Activated CD8-positive, alpha-beta T cell treated with anti-CD3 and anti-CD28 coated beads for 36 hours (primary cell): Measurements from ENCODE around the gene ZNF492. TPM values are rescaled to one million over a fixed set of nuclear protein-coding genes. Genes with fewer than 3 reads are reported as not detected.

Experiments
- ATAC-seq: fragments of 200-7000 bp; cut with Tn5 transposase; one replicate; pipeline ENCODE4 v1.10.0; 2021; ENCODE audit warnings: mild to moderate bottlenecking, moderate library complexity
- CTCF ChIA-PET: fragments of 350-600 bp; sonication (Branson Sonifier 250); formaldehyde crosslinking; loops from one replicate; lab custom pipeline; 2021; ENCODE audit warnings: antibody characterized with exemption; lab: Charles Lee
- POLR2A ChIA-PET: fragments of 350-600 bp; sonication (Branson Sonifier 250); formaldehyde crosslinking; loops from one replicate; lab custom pipeline; 2021; ENCODE audit warnings: antibody characterized with exemption; lab: Charles Lee
- DNase-seq: peaks from one replicate; pipeline ENCODE4 v3.0.0-alpha.2; 2020
- H3K27ac Mint-ChIP-seq: one replicate; pipeline ENCODE4 v1.8.0; 2021; ENCODE audit warnings: mild to moderate bottlenecking, mixed read lengths
- H3K27me3 Mint-ChIP-seq: one replicate; pipeline ENCODE4 v1.8.0; 2021; ENCODE audit warnings: mixed read lengths
- H3K36me3 Mint-ChIP-seq: one replicate; pipeline ENCODE4 v1.8.0; 2021; ENCODE audit warnings: low read depth, mixed read lengths
- H3K4me1 Mint-ChIP-seq: one replicate; pipeline ENCODE4 v1.8.0; 2021; ENCODE audit warnings: low read depth, mixed read lengths
- H3K4me3 Mint-ChIP-seq: one replicate; pipeline ENCODE4 v1.8.0; 2021; ENCODE audit warnings: mild to moderate bottlenecking, moderate library complexity, mixed read lengths
- H3K9me3 Mint-ChIP-seq: one replicate; pipeline ENCODE4 v1.8.0; 2021; ENCODE audit warnings: mixed read lengths
- CTCF ChIP-seq: fragments of 200-600 bp; IDR thresholded peaks from one replicate; pipeline ENCODE4 v1.8.0; 2022; ENCODE audit warnings: antibody characterized with exemption, mild to moderate bottlenecking
- intact Hi-C: fragments of 100-400 bp; cut with micrococcal nuclease; formaldehyde crosslinking; loops from one replicate; pipeline ENCODE4 v1.10.0; 2022
- total RNA-seq, 2 experiments: library from RNA; stranded (reverse); gene quantifications; one replicate each; pipeline ENCODE4 v1.2.3, GENCODE V29; 2021

The ZNF492 gene
- total RNA-seq, 2 experiments from 2014 or later = 1.9 to 2.1 TPM

DNA sequence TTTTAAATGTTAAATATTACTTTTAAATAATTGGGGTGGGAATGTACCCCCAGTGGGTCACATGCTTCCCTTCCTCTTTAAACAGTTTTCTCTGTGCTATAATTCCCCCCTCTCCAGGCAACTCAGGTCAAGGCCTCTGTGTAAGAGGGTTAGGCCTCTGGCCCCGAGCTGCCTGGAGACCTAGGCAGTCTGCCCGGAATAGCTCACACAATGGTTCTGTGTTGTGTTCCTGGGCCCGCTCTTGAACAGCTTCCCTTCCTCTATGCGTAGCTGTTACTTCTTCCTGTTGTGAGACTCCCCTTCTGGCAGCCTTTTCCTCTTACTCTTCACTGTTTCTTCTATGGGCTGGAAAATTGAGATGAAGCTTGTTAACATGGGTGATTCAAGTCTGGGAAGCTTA lies 14.8 kb upstream of the ZNF492 start:
- ATAC-seq = no peak
- TF ChIP-seq CTCF = no peak
- intact Hi-C loops = no loop called here
- Mint-ChIP-seq H3K4me1 (no peaks in the 10 kb centered on the region), H3K4me3 (no peak overlapping the region), H3K27ac (no peak overlapping the region), H3K27me3 (peaks cover 7% of the 10 kb centered on the region), H3K9me3 (peaks cover 7% of the 10 kb centered on the region), H3K36me3 (no peaks in the 10 kb centered on the region)
- POLR2A ChIA-PET = no interaction called here
- CTCF ChIA-PET = no interaction called here
- no peak for DNase-seq

- peaks cover 7% of the 10 kb centered on the region for H3K9me3 Mint-ChIP-seq
- H3K4me1 Mint-ChIP-seq = no peaks in the 10 kb centered on the region
- no peak overlapping the region for H3K4me3 Mint-ChIP-seq
- POLR2A ChIA-PET = no interaction called here
- ATAC-seq = no peak
- H3K27ac Mint-ChIP-seq = no peak overlapping the region
- intact Hi-C loops = no loop called here
- no peak for TF ChIP-seq CTCF
- CTCF ChIA-PET = no interaction called here
- no peaks in the 10 kb centered on the region for H3K36me3 Mint-ChIP-seq
- peaks cover 7% of the 10 kb centered on the region for H3K27me3 Mint-ChIP-seq
- no peak for DNase-seq
These were observed 14.2 kb upstream of the ZNF492 start for GRCh38 chr19:22619932-22620331.

- Mint-ChIP-seq H3K27ac (no peak overlapping the region), H3K4me3 (no peak overlapping the region), H3K9me3 (peaks cover 7% of the 10 kb centered on the region), H3K4me1 (no peaks in the 10 kb centered on the region), H3K27me3 (peaks cover 7% of the 10 kb centered on the region), H3K36me3 (no peaks in the 10 kb centered on the region)
- ChIA-PET POLR2A (interaction anchor here (0.6 kb wide), 1 partner anchor 640 kb away, joined by 3 read pairs; no protein-coding TSS in a partner anchor), CTCF (no interaction called here)
- DNase-seq (no peak), ATAC-seq (no peak)
- TF ChIP-seq CTCF = no peak
- intact Hi-C loops = no loop called here
These were observed 13.7 kb upstream of the ZNF492 start for GRCh38 chr19:22620401-22620800.

DNA sequence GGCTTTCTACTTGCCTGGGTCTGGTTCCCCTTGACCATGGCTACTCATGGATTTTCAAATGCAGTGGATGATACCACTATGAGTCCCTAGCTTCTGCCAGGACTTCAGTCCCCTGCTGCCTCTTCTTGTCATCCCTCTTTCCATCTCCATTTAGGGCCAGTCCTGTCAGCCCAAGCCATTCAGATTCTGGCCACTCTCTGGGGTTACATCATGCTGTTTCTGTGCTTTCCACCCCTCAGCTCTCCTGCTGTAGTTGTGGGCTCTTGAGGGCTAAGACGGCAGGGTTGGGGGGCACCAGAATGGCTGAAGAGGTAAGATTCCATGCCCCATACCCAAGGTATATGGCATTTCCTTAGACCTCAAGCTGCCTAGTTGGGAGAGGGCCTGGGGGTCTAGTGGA lies 13.2 kb upstream of the ZNF492 start:
- no peaks in the 10 kb centered on the region for H3K36me3 Mint-ChIP-seq
- DNase-seq (no peak), ATAC-seq (no peak)
- H3K4me1 Mint-ChIP-seq = no peaks in the 10 kb centered on the region
- ChIA-PET POLR2A (interaction anchor here (0.6 kb wide), 1 partner anchor 640 kb away, joined by 3 read pairs; no protein-coding TSS in a partner anchor), CTCF (no interaction called here)
- intact Hi-C loops = no loop called here
- peaks cover 7% of the 10 kb centered on the region for H3K27me3 Mint-ChIP-seq
- H3K9me3 Mint-ChIP-seq = peaks cover 5% of the 10 kb centered on the region
- H3K4me3 Mint-ChIP-seq = no peak overlapping the region
- H3K27ac Mint-ChIP-seq = no peak overlapping the region
- TF ChIP-seq CTCF = no peak

DNA sequence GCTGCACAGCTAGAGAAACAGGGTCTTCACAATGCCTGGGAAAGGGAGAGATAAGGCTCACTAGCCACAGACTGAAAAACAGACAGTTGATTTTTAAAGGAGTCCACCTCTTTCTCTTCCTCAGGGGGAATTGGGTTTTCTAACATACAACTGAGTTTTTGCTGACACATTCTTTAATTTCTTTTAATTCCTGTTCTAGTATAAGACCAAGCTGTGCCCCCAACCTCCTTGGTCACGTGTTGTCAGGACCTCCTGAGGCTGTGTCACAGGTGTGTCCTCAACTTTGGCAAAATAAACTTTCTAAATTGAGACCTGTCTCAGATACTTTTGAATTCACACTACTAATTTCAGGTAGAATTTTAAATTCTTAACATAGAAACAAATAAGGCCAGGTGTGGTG lies 12.1 kb upstream of the ZNF492 start:
- peaks cover 4% of the 10 kb centered on the region for H3K9me3 Mint-ChIP-seq
- H3K4me1 Mint-ChIP-seq = no peaks in the 10 kb centered on the region
- no peak for TF ChIP-seq CTCF
- H3K36me3 Mint-ChIP-seq = no peaks in the 10 kb centered on the region
- DNase-seq (no peak), ATAC-seq (no peak)
- intact Hi-C loops = no loop called here
- POLR2A ChIA-PET = no interaction called here
- H3K27ac Mint-ChIP-seq = no peak overlapping the region
- CTCF ChIA-PET = no interaction called here
- H3K27me3 Mint-ChIP-seq = peaks cover 6% of the 10 kb centered on the region
- no peak overlapping the region for H3K4me3 Mint-ChIP-seq
